Naive thymus-derived CD8-positive, alpha-beta T cell (primary cell): ENCODE measurements around the gene TNRC6C. TPM values are rescaled to one million over a fixed set of nuclear protein-coding genes. Genes with fewer than 3 reads are reported as not detected.

ENCODE experiments used
- ATAC-seq, 2 donors: fragments of 150-1000 bp; cut with Tn5 transposase in 1 of 2; sonication (Bioruptor Pico), chemical (Tn5 transposase) in 1 of 2; 1 replicate in 1 of 2; 2 replicates in 1 of 2; pipeline ENCODE4 v1.10.0; 2021; ENCODE audit warnings: mild to moderate bottlenecking in 2 of 2, moderate library complexity in 2 of 2
- POLR2A ChIA-PET: fragments of 350-600 bp; sonication (Branson Sonifier 250); formaldehyde crosslinking; loops from one replicate; lab custom pipeline; 2021; ENCODE audit warnings: antibody characterized with exemption; lab: Charles Lee
- DNase-seq, 10 donors: peaks; one replicate each; pipeline versions ENCODE4 v3.0.0 to v3.0.0-alpha.2; 2020 to 2022
- H3K27ac Mint-ChIP-seq, 10 donors: one replicate each; pipeline ENCODE4 v1.8.0; 2020 to 2022; ENCODE audit warnings: mild to moderate bottlenecking in 10 of 10, mixed read lengths in 10 of 10, moderate library complexity in 4 of 10, inconsistent platforms in 1 of 10
- H3K27me3 Mint-ChIP-seq, 5 donors: one replicate each; pipeline ENCODE4 v1.8.0; 2021 to 2022; ENCODE audit warnings: mixed read lengths in 5 of 5
- H3K36me3 Mint-ChIP-seq, 3 donors: one replicate each; pipeline ENCODE4 v1.8.0; 2020 to 2022; ENCODE audit warnings: mixed read lengths in 3 of 3, mild to moderate bottlenecking in 2 of 3, inconsistent platforms in 1 of 3
- H3K4me1 Mint-ChIP-seq, 4 donors: one replicate each; pipeline ENCODE4 v1.8.0; 2021 to 2022; ENCODE audit warnings: mixed read lengths in 4 of 4
- H3K4me3 Mint-ChIP-seq, 10 donors: one replicate each; pipeline ENCODE4 v1.8.0; 2020 to 2022; ENCODE audit warnings: mild to moderate bottlenecking in 10 of 10, mixed read lengths in 10 of 10, moderate library complexity in 6 of 10, inconsistent platforms in 1 of 10
- H3K9me3 Mint-ChIP-seq, 9 donors: one replicate each; pipeline ENCODE4 v1.8.0; 2020 to 2022; ENCODE audit warnings: mixed read lengths in 9 of 9, mild to moderate bottlenecking in 3 of 9, inconsistent platforms in 1 of 9, moderate library complexity in 1 of 9
- polyA plus RNA-seq, 3 donors: library from polyadenylated mRNA; unstranded; fragments of 300-500 nt; fragmentation: Illumina TruSeq; gene quantifications; one replicate each; pipeline ENCODE4 v1.2.3, GENCODE V29; 2021
- total RNA-seq, 8 experiments: library from RNA in 2 of 8; stranded (reverse) in 2 of 8; gene quantifications; one replicate each; pipeline ENCODE4 v1.2.3 and lab custom pipeline; 2021 to 2026

Gene TNRC6C
- total and polyA plus RNA-seq, 5 experiments from 2014 or later: 4.9 to 116 (median 8.6) TPM

DNA sequence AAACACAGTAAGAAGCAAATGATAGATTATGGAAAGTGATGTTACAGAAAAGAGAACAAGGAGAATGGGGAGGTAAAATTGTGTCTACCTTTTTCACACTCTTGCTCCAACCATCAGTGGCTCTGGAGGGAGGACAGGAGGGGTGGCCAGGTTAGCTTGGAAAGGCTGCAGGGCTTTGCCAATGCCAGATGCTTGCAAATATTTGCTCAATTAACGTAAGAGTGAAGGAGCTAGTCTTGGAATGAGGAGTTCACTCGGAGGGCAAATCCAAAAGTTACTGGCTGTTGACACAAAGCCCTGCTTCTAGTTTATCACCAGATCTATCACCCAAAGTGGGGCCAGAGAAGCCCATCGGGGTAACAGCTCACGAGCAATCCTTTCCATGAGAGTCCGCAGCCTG, 7.4 kb upstream of the TNRC6C start:
- no peak for DNase-seq
- peaks cover 4 to 14% (median 10%) of the 10 kb centered on the region in 4 donors for H3K4me1 Mint-ChIP-seq
- peaks cover 0 to 20% (median 0%) of the 10 kb centered on the region in 5 donors for H3K27me3 Mint-ChIP-seq
- H3K4me3 Mint-ChIP-seq: no peak overlapping the region
- H3K36me3 Mint-ChIP-seq: no peaks in the 10 kb centered on the region
- peaks cover 0 to 6% (median 0%) of the 10 kb centered on the region in 9 donors for H3K9me3 Mint-ChIP-seq
- no peak overlapping the region for H3K27ac Mint-ChIP-seq
- POLR2A ChIA-PET: no interaction called here
- ATAC-seq: no peak

DNA sequence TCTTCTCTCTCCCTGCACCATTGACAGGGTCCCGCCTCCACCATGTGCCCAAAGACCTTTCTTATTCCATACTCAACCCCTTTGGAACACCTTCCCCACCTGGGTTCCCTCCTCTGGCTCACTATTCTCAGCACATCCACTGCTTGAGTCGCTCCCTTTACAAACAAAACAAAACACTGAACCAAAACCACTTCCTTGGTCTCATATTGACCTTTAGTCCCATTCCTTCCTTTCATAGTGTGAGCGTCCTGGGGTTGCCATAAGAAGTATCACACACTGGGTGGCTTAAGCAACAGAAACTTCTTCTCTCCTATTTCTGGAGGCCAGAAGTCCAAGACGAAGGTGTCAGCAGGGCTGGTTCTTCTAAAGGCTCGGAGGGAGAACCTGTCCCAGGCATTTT, 6.1 kb upstream of the TNRC6C start:
- Mint-ChIP-seq H3K27ac (no peak overlapping the region), H3K36me3 (no peaks in the 10 kb centered on the region), H3K4me3 (no peak overlapping the region), H3K4me1 (peaks cover 13 to 18% (median 17%) of the 10 kb centered on the region in 4 donors), H3K27me3 (peaks cover 0 to 20% (median 0%) of the 10 kb centered on the region in 5 donors), H3K9me3 (peaks cover 0 to 6% (median 0%) of the 10 kb centered on the region in 9 donors)
- POLR2A ChIA-PET: no interaction called here
- DNase-seq (no peak), ATAC-seq (no peak)

DNA sequence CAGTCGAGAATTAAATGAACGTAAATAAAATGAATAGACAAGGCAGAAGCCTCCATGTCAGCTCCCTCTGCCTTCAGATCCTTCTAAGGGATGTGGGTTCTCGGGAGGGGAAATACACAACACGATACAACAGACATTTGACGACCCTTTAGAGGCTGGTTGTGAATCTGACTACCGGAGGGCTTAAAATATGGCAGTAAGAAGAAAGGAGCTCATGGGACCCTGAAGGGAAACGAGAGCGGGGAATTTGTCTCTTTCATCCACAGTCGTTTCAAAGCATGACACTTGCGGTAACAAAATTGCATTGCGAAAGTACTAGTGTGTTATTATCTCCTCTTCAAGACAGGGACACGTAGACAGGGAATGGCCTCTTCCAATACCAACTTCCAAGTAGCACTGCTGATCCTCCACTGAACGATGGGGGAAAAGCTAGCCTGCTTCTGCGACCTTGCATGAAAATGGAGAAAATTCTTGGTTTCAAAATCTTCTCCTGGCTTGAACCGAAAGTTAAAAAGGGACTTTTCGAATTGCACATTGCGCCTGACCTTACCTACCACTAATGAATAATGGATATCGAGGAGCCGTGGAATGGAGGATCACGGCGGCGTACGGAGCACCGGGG, 1.2 kb upstream of the TNRC6C start:
- Mint-ChIP-seq H3K27me3 (peaks cover 0 to 11% (median 0%) of the 10 kb centered on the region in 5 donors), H3K9me3 (no peaks in the 10 kb centered on the region), H3K36me3 (peaks cover 0 to 8% (median 0%) of the 10 kb centered on the region in 3 donors), H3K4me1 (peaks cover 30 to 46% (median 38%) of the 10 kb centered on the region in 4 donors), H3K27ac (peak overlapping the region; percentile 92 to 99 (median 95)), H3K4me3 (peak overlapping the region; percentile 93 to 100 (median 97))
- POLR2A ChIA-PET: interaction anchor here (0.5 to 5.7 kb wide), 49 partner anchors 8 to 1229 kb away, joined by 3 to 166 read pairs (median 8); no protein-coding TSS in a partner anchor
- ATAC-seq (no peak), DNase-seq (peak in 5 of 10 donors; percentile 6 to 62 (median 27))

DNA sequence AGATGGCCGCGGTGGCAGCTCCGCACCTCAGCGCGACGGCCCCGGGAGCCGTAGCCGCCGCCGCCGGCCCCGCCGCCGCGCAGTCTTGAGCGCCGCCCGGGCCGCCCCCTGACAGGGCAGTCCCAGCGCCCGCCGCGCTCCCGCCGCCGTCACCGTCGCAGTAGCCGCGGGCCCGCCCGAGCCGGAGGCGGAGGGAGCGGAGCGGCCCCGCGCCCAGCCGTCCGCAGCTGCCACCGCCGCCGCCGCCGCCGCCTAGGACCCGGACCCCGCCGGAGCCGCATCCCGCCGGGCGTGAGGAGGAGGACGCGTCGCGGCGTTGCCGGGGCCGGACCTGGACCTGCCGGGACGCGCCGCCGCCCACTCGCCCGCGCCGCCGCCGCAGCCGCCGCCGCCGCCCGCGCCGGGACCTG, 218 bp downstream of the TNRC6C start:
- POLR2A ChIA-PET: interaction anchor here (0.6 to 5.7 kb wide), 112 partner anchors 7 to 1929 kb away, joined by 3 to 166 read pairs (median 5); partner anchors contain the start of genes SEC14L1, TMC6 and TMC8
- peaks cover 32 to 55% (median 47%) of the 10 kb centered on the region in 4 donors for H3K4me1 Mint-ChIP-seq
- H3K4me3 Mint-ChIP-seq: peak overlapping the region in 5 of 10 donors; percentile 83 to 97 (median 95)
- peaks cover 0 to 8% (median 0%) of the 10 kb centered on the region in 3 donors for H3K36me3 Mint-ChIP-seq
- H3K9me3 Mint-ChIP-seq: no peaks in the 10 kb centered on the region
- peaks cover 0 to 6% (median 0%) of the 10 kb centered on the region in 5 donors for H3K27me3 Mint-ChIP-seq
- DNase-seq (peak in 2 of 10 donors; percentile 2 to 29), ATAC-seq (peak in 1 of 2 donors; percentile 0)
- peak overlapping the region in 5 of 10 donors; percentile 85 to 98 (median 92) for H3K27ac Mint-ChIP-seq

DNA sequence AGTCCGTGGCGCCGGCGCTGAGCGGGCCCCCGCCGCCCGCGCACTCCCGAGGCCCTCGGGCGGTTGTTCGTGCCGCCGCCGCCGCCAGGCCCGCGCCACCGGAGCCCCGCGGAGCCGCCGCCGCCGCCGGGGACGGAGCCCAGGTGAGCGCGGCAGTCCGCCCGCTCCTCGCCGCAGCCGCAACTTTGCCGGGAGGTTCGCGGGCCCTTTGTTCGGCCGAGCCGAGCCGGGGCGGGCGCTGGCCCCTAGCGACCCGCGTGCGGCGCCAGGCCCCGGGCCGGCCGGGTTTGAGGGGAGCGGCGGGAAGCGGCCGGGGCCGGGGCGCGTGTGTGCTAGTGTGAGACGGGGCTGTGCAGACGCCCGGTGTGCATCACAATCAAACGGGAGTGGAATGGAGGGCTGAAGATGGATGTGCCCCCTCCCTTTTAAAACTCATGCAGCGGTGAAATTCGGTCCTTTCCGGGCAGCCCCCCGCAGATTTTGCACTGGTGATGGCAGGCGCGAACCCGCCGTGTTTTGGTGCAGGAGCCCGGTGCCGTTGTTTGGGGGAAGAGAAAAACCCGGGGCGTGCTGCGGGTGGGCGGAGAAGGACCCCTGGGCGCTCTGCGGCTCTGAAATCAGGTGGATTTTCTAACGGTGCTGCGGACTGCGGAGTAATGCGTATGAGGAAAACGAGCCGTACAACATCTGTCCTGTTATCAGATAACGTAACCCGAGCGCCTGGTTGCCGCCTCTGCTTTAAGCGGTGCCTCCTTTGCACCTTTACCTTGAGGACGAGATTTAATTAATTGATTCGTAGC, 823 bp downstream of the TNRC6C start:
- DNase-seq: peak in 9 of 10 donors; percentile 10 to 67 (median 23)
- POLR2A ChIA-PET: interaction anchor here (0.6 to 5.7 kb wide), 37 partner anchors 11 to 634 kb away, joined by 3 to 166 read pairs (median 5); partner anchors contain the start of gene TMC8
- Mint-ChIP-seq H3K4me1 (peaks cover 36 to 62% (median 53%) of the 10 kb centered on the region in 4 donors), H3K4me3 (peak overlapping the region; percentile 92 to 99 (median 98)), H3K36me3 (peaks cover 0 to 8% (median 0%) of the 10 kb centered on the region in 3 donors), H3K9me3 (no peaks in the 10 kb centered on the region), H3K27ac (peak overlapping the region; percentile 92 to 99 (median 97)), H3K27me3 (peaks cover 0 to 6% (median 0%) of the 10 kb centered on the region in 5 donors)
- ATAC-seq: peak in 1 of 2 donors; percentile 1

DNA sequence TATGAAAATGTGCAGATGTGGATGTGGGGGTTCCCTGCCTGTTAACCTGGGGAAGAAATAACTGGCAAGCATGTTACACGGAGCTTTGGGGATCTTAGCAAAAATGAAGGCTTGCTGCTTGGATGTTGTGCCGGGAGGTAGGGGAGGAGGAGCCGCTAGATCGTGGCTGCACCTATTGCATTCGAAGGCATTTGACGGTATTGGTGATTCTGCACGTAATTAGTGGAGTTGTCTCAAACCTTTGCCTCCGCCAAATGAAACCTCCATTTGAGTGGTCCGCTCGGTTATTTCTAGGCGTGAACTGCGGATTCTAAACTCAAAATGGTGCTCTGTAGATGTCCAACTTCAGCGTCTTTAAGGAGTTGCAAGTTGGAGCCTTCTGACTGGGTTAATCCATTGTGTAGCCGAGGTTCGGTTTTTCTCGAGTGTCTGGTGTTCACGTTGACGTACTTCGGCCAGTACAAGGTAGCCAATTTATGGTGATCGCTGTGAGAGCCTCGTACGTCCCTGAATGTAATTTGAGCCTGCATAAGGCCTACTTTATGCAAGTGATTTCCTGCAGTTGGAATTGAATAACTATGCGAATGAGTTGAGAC, 1.5 kb downstream of the TNRC6C start:
- peaks cover 42 to 69% (median 60%) of the 10 kb centered on the region in 4 donors for H3K4me1 Mint-ChIP-seq
- DNase-seq: peak in 9 of 10 donors; percentile 25 to 75 (median 58)

DNA sequence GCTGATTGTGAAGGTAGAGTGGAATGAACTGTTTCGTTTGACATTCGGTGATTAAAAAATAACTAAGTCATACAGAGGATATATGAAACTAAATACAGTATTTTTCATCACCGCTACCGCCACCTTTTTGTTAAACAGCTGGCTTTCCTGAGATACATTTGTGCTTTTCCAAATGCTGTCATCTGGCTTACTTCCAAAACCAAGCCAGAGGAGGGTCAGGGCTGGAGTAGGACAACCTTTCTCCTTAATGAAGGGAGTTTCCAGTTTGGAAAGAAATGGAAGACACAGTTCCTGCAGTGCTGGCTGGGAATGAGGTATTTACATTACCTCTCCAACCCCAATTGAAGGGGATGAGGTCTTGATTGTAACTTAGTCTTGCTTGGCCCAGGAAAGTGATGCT, 3.2 kb downstream of the TNRC6C start:
- DNase-seq (no peak), ATAC-seq (no peak)
- H3K27ac Mint-ChIP-seq: peak overlapping the region in 9 of 10 donors; percentile 15 to 92 (median 84)
- H3K36me3 Mint-ChIP-seq: peaks cover 0 to 8% (median 0%) of the 10 kb centered on the region in 3 donors
- peaks cover 56 to 83% (median 75%) of the 10 kb centered on the region in 4 donors for H3K4me1 Mint-ChIP-seq
- peaks cover 0 to 5% (median 0%) of the 10 kb centered on the region in 5 donors for H3K27me3 Mint-ChIP-seq
- no peaks in the 10 kb centered on the region for H3K9me3 Mint-ChIP-seq
- peak overlapping the region; percentile 64 to 99 (median 84) for H3K4me3 Mint-ChIP-seq
- POLR2A ChIA-PET: interaction anchor here (0.6 kb wide), 1 partner anchor 158 kb away, joined by 4 read pairs; no protein-coding TSS in a partner anchor

More for the DNA sequence above, 1.5 kb downstream of the TNRC6C start:
- peak overlapping the region; percentile 92 to 99 (median 98) for H3K4me3 Mint-ChIP-seq
- ATAC-seq: peak; percentile 6 to 15
- POLR2A ChIA-PET: interaction anchor here (0.7 to 5.7 kb wide), 9 partner anchors 10 to 560 kb away, joined by 3 to 166 read pairs (median 3); partner anchors contain the start of gene TMC8
- H3K27ac Mint-ChIP-seq: peak overlapping the region; percentile 92 to 99 (median 97)
- peaks cover 0 to 6% (median 0%) of the 10 kb centered on the region in 5 donors for H3K27me3 Mint-ChIP-seq
- no peaks in the 10 kb centered on the region for H3K9me3 Mint-ChIP-seq
- H3K36me3 Mint-ChIP-seq: peaks cover 0 to 8% (median 0%) of the 10 kb centered on the region in 3 donors

DNA sequence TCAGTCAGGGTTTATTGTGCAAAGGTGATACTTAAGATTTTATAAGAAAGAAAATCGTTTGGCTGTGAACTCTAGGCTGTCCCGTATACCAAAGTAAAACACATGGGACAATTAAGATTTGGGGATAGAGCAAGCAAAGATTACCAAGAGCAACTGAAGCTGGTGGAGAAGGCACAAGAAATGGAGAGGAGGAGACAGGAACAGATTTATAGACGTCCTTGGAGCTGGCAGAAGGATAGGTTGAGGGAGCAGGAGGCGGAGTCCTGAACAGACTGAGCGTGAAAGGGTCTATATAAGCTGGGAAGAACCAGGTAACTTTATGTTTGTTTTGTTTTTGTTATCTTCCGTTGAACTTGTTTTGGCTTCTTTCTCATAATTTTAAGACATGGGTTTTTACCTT, 3.8 kb downstream of the TNRC6C start:
- ATAC-seq: no peak
- peaks cover 0 to 3% (median 0%) of the 10 kb centered on the region in 5 donors for H3K27me3 Mint-ChIP-seq
- H3K4me1 Mint-ChIP-seq: peaks cover 56 to 83% (median 73%) of the 10 kb centered on the region in 4 donors
- peak overlapping the region; percentile 54 to 92 (median 84) for H3K27ac Mint-ChIP-seq
- peak overlapping the region; percentile 64 to 99 (median 84) for H3K4me3 Mint-ChIP-seq
- POLR2A ChIA-PET: interaction anchor here (0.6 to 1.3 kb wide), 2 partner anchors 116 to 157 kb away, joined by 3 to 4 read pairs; no protein-coding TSS in a partner anchor
- H3K9me3 Mint-ChIP-seq: no peaks in the 10 kb centered on the region
- no peak for DNase-seq
- H3K36me3 Mint-ChIP-seq: peaks cover 0 to 8% (median 0%) of the 10 kb centered on the region in 3 donors

DNA sequence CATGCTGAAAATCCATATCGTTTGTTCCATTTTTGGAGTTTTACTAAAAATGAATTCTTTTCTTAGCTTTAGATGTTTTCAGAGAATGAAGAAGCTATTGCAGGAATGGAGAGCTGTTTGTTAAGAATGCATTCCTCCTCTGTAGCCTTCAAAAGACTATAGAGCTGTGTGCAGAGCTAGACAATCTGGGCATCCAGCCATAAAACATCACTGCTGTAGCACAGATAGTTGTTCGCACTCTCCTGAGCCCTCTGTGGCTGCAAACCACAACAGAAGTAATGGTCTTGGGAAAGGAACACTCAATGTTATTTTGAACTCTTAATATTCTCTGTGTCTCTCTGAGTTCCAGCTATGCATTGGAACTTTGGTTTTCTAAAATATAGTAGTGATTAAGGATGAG, 4.9 kb downstream of the TNRC6C start:
- ATAC-seq: peak; percentile 68 to 78
- Mint-ChIP-seq H3K4me3 (peak overlapping the region; percentile 56 to 99 (median 82)), H3K27me3 (no peaks in the 10 kb centered on the region), H3K27ac (peak overlapping the region in 9 of 10 donors; percentile 58 to 95 (median 84)), H3K9me3 (no peaks in the 10 kb centered on the region), H3K36me3 (peaks cover 0 to 8% (median 0%) of the 10 kb centered on the region in 3 donors), H3K4me1 (peaks cover 53 to 88% (median 80%) of the 10 kb centered on the region in 4 donors)
- POLR2A ChIA-PET: interaction anchor here (0.6 to 1.8 kb wide), 10 partner anchors 11 to 239 kb away, joined by 3 to 6 read pairs (median 4); no protein-coding TSS in a partner anchor
- peak; percentile 24 to 87 (median 70) for DNase-seq

DNA sequence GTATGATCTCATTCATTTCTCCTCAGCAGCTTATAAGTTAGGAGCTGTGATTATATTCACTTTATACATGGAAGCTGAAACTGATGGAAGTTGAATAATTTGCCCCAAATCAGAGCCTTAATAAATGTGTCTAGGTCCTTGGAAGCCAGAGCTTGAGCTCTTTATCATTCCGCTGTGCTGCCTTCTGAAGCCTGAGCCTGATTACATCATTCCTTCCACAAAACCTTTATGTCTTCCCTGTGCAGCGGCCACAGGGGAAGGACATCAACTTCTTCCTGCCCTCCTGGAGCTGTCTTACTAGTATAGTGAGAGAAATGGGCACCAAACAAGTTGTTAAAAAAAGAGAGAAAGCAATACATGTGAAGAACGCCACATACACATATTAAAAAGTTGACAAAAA, 6.8 kb downstream of the TNRC6C start:
- no peaks in the 10 kb centered on the region for H3K9me3 Mint-ChIP-seq
- H3K4me1 Mint-ChIP-seq: peaks cover 54 to 96% (median 91%) of the 10 kb centered on the region in 4 donors
- DNase-seq (no peak), ATAC-seq (no peak)
- POLR2A ChIA-PET: interaction anchor here (0.6 to 1.5 kb wide), 2 partner anchors 7 to 195 kb away, joined by 3 to 4 read pairs; partner anchors contain the start of gene TNRC6C
- no peaks in the 10 kb centered on the region for H3K36me3 Mint-ChIP-seq
- peak overlapping the region in 8 of 10 donors; percentile 1 to 84 (median 30) for H3K27ac Mint-ChIP-seq
- H3K27me3 Mint-ChIP-seq: no peaks in the 10 kb centered on the region
- H3K4me3 Mint-ChIP-seq: peak overlapping the region; percentile 3 to 99 (median 45)

DNA sequence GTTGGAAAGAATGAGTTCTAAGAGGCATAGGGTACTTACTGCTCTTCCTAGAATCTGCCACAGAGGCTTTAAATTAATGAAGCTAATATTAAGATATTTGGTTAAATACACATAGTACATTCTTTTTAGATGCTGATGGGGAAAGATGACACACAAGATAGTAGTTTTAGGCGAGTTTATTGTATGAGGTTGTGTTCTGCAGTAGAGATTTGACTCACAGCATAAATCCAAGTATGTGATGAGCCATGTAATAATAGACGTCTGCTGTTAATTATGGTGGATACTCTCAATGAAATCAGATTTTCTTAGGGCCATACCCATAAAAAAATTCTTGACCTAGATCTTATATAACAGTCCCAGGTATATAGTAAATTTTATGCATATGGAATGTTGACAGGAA, 8.0 kb downstream of the TNRC6C start:
- Mint-ChIP-seq H3K4me1 (peaks cover 55 to 98% (median 92%) of the 10 kb centered on the region in 4 donors), H3K27me3 (no peaks in the 10 kb centered on the region), H3K27ac (peak overlapping the region in 4 of 10 donors; percentile 1 to 36 (median 16)), H3K36me3 (peaks cover 0 to 3% (median 0%) of the 10 kb centered on the region in 3 donors), H3K9me3 (no peaks in the 10 kb centered on the region), H3K4me3 (peak overlapping the region in 8 of 10 donors; percentile 28 to 99 (median 45))
- ATAC-seq: no peak
- POLR2A ChIA-PET: interaction anchor here (1.5 kb wide), 1 partner anchor 8 kb away, joined by 4 read pairs; the partner anchor contains the start of gene TNRC6C
- DNase-seq: no peak
